HCT116 (cell line): ENCODE measurements around the gene PRMT5. TPM values are rescaled to one million over a fixed set of nuclear protein-coding genes. Genes with fewer than 3 reads are reported as not detected.

Source experiments
- ATAC-seq: fragments of 200-7000 bp; cut with Tn5 transposase; 2 replicates; pipeline ENCODE4 v1.9.1; 2020; ENCODE audit warnings: mild to moderate bottlenecking, moderate library complexity
- BruUV-seq: library from RNA; stranded (reverse); fragments of 400-500 nt; replicated peaks from 2 replicates; lab custom pipeline; 2021; lab: Mats Ljungman, UMichigan
- CTCF ChIA-PET: fragments of 300-600 bp; sonication (Branson Sonifier 250); formaldehyde crosslinking; loops from one replicate; lab custom pipeline; 2021; ENCODE audit warnings: antibody characterized with exemption; lab: Charles Lee
- POLR2A ChIA-PET: fragments of 300-600, 350-600 bp; sonication (Branson Sonifier 250); formaldehyde crosslinking; loops from one replicate; lab custom pipeline; 2021; ENCODE audit warnings: antibody characterized with exemption; lab: Charles Lee
- RAD21 ChIA-PET, 2 experiments: fragments of 300-600 bp; sonication (Branson Sonifier 250); formaldehyde crosslinking; loops; one replicate each; lab custom pipeline; 2023; ENCODE audit warnings: low total read pairs in 2 of 2; ENCODE audit not compliant: uncharacterized antibody in 2 of 2, unreplicated experiment in 2 of 2, low non-redundant PET in 1 of 2; lab: Charles Lee
- DNase-seq: peaks from one replicate; pipeline ENCODE4 v3.0.0-alpha.2; 2010; ENCODE audit warnings: low read depth, low spot score
- H2AFZ ChIP-seq: fragments of 200-600 bp; shearing (Covaris generic), sonication (generic); 2 replicates; pipeline ENCODE4 v1.6.1; 2017; ENCODE audit warnings: low read depth, mixed run types, mixed read lengths, antibody characterized with exemption, low read length; ENCODE audit not compliant: poor library complexity, severe bottlenecking
- H3K27ac ChIP-seq: 2 replicates; pipeline ENCODE4 v1.5.1; 2012; ENCODE audit warnings: low read depth, low read length
- H3K27me3 ChIP-seq: fragments of 200-600 bp; sonication (generic); 2 replicates; pipeline ENCODE4 v1.6.1; 2016; ENCODE audit warnings: mixed run types, low read length, mixed read lengths; ENCODE audit not compliant: insufficient read depth
- H3K36me3 ChIP-seq, 2 experiments: fragments of 200-500 bp in 1 of 2; fragments of 200-600 bp in 1 of 2; sonication (Bioruptor generic) in 1 of 2; sonication (generic) in 1 of 2; 2 replicates each; pipeline versions ENCODE4 v1.5.1 to v1.6.1; 2014 to 2016; ENCODE audit warnings: low read length in 2 of 2, inconsistent platforms in 1 of 2, mixed read lengths in 1 of 2, mixed run types in 1 of 2; ENCODE audit not compliant: insufficient read depth in 2 of 2, control insufficient read depth in 1 of 2
- H3K4me1 ChIP-seq, 2 experiments: fragments of 200-600 bp in 1 of 2; sonication (generic) in 1 of 2; 2 replicates each; pipeline versions ENCODE4 v1.5.1 to v1.6.1; 2012 to 2017; ENCODE audit warnings: low read length in 2 of 2, inconsistent platforms in 1 of 2, mild to moderate bottlenecking in 1 of 2, mixed read lengths in 1 of 2, mixed run types in 1 of 2, moderate library complexity in 1 of 2; ENCODE audit not compliant: insufficient read depth in 2 of 2, control insufficient read depth in 1 of 2
- H3K4me2 ChIP-seq: fragments of 200-600 bp; sonication (generic); 2 replicates; pipeline ENCODE4 v1.6.1; 2017; ENCODE audit warnings: mixed run types, low read length, mixed read lengths
- H3K4me3 ChIP-seq, 2 experiments: fragments of 200-600 bp in 1 of 2; sonication (generic) in 1 of 2; replicated peaks in 1 of 2; 2 replicates each; pipeline ENCODE4 v1.5.1; 2011 to 2016; ENCODE audit warnings: low read length in 2 of 2, control low read depth in 1 of 2, low read depth in 1 of 2, mild to moderate bottlenecking in 1 of 2, mixed read lengths in 1 of 2, mixed run types in 1 of 2
- H3K79me2 ChIP-seq: fragments of 200-600 bp; sonication (generic); 2 replicates; pipeline ENCODE4 v1.6.1; 2017; ENCODE audit warnings: mild to moderate bottlenecking, mixed run types, low read length, moderate library complexity, mixed read lengths; ENCODE audit not compliant: insufficient read depth
- H3K9ac ChIP-seq: fragments of 200-600 bp; sonication (generic); 2 replicates; pipeline ENCODE4 v1.6.1; 2016; ENCODE audit warnings: low read length, mixed read lengths
- H3K9me2 ChIP-seq: fragments of 200-600 bp; sonication (generic), shearing (Covaris generic); 2 replicates; pipeline ENCODE4 v1.6.1; 2017; ENCODE audit warnings: mixed run types, mild to moderate bottlenecking, moderate library complexity; ENCODE audit not compliant: insufficient read depth
- H3K9me3 ChIP-seq, 2 experiments: fragments of 200-500 bp in 1 of 2; fragments of 200-600 bp in 1 of 2; sonication (Bioruptor generic) in 1 of 2; sonication (generic) in 1 of 2; 2 replicates each; pipeline ENCODE4 v1.6.1; 2014 to 2017; ENCODE audit warnings: low read length in 2 of 2, mixed read lengths in 2 of 2, inconsistent platforms in 1 of 2, low read depth in 1 of 2, mild to moderate bottlenecking in 1 of 2, mixed run types in 1 of 2, moderate library complexity in 1 of 2; ENCODE audit not compliant: control insufficient read depth in 1 of 2, insufficient read depth in 1 of 2
- H4K20me1 ChIP-seq: fragments of 200-600 bp; sonication (generic), shearing (Covaris generic); 2 replicates; pipeline ENCODE4 v1.6.1; 2017; ENCODE audit warnings: mixed run types, mild to moderate bottlenecking, moderate library complexity; ENCODE audit not compliant: insufficient read depth
- ATF3 ChIP-seq: IDR thresholded peaks from 2 replicates; pipeline ENCODE4 v1.6.1; 2012
- CBX3 ChIP-seq: IDR thresholded peaks from 2 replicates; pipeline ENCODE4 v1.6.1; 2012; ENCODE audit warnings: low read depth
- CEBPB ChIP-seq: IDR thresholded peaks from 2 replicates; pipeline ENCODE4 v1.6.1; 2012; ENCODE audit warnings: low read depth
- EGR1 ChIP-seq: IDR thresholded peaks from 2 replicates; pipeline ENCODE4 v1.6.1; 2012; ENCODE audit warnings: low read depth
- ELF1 ChIP-seq: IDR thresholded peaks from 2 replicates; pipeline ENCODE4 v1.6.1; 2012; ENCODE audit warnings: low read depth, borderline replicate concordance
- EZH2phosphoT487 ChIP-seq: fragments of 200-600 bp; IDR thresholded peaks from 2 replicates; pipeline ENCODE4 v1.6.1; 2018; ENCODE audit warnings: antibody characterized with exemption, borderline replicate concordance
- FOSL1 ChIP-seq: IDR thresholded peaks from 2 replicates; pipeline ENCODE4 v1.6.1; 2012; ENCODE audit warnings: low read depth
- JUND ChIP-seq: IDR thresholded peaks from 2 replicates; pipeline ENCODE4 v1.6.1; 2012
- MAX ChIP-seq: IDR thresholded peaks from 2 replicates; pipeline ENCODE4 v1.6.1; 2012
- POLR2A ChIP-seq: IDR thresholded peaks from 2 replicates; pipeline ENCODE4 v1.7.0; 2011; ENCODE audit warnings: borderline replicate concordance; ENCODE audit not compliant: insufficient read depth, insufficient read length; ENCODE audit errors: extremely low read depth
- POLR2AphosphoS5 ChIP-seq: IDR thresholded peaks from 2 replicates; pipeline ENCODE4 v1.6.1; 2011; ENCODE audit warnings: mild to moderate bottlenecking, low read depth, low read length, moderate library complexity
- RAD21 ChIP-seq: IDR thresholded peaks from 2 replicates; pipeline ENCODE4 v1.6.1; 2012; ENCODE audit warnings: low read depth, mild to moderate bottlenecking
- SIN3A ChIP-seq: IDR thresholded peaks from 2 replicates; pipeline ENCODE4 v1.6.1; 2012; ENCODE audit warnings: low read depth
- SP1 ChIP-seq: IDR thresholded peaks from 2 replicates; pipeline ENCODE4 v1.6.1; 2012; ENCODE audit warnings: low read depth
- SRF ChIP-seq: IDR thresholded peaks from 2 replicates; pipeline ENCODE4 v1.6.1; 2012; ENCODE audit warnings: low read depth
- TCF7L2 ChIP-seq: IDR thresholded peaks from 2 replicates; pipeline ENCODE4 v1.7.0; 2011; ENCODE audit warnings: borderline replicate concordance, inconsistent platforms; ENCODE audit not compliant: insufficient read depth, insufficient read length; ENCODE audit errors: extremely low read depth
- YY1 ChIP-seq: IDR thresholded peaks from 2 replicates; pipeline ENCODE4 v1.6.1; 2011; ENCODE audit warnings: low read length, low read depth, moderate library complexity, mild to moderate bottlenecking; ENCODE audit not compliant: insufficient replicate concordance; ENCODE audit errors: extremely low read depth
- ZFX ChIP-seq: fragments of 450-650 bp; IDR thresholded peaks from 2 replicates; pipeline ENCODE4 v1.6.1; 2017
- intact Hi-C: fragments of 100-400 bp; cut with micrococcal nuclease; formaldehyde crosslinking; loops from 2 replicates; pipeline ENCODE4 v1.10.0; 2022
- total RNA-seq: library from RNA; stranded (reverse); gene quantifications from one replicate; pipeline ENCODE4 v1.2.1, GENCODE V29; 2021; ENCODE audit not compliant: unreplicated experiment

The PRMT5 gene
- total RNA-seq, 1 experiment from 2014 or later: 186 TPM

GRCh38 chr14:22977684-22978486 lies 48.7 kb upstream of the PRMT5 start:
- Histone ChIP-seq H3K9ac (peak overlapping the region; percentile 90), H3K27ac (peak overlapping the region; percentile 95), H3K79me2 (peaks cover 53% of the 10 kb centered on the region), H3K4me3 (peak overlapping the region in 1 of 2 experiments; percentile 38; a peak in 3 of 4 replicates), H3K9me2 (no peaks in the 10 kb centered on the region), H4K20me1 (no peaks in the 10 kb centered on the region), H3K9me3 (no peaks in the 10 kb centered on the region), H3K4me2 (peak overlapping the region; percentile 97), H2AFZ (no peak overlapping the region), H3K27me3 (no peaks in the 10 kb centered on the region), H3K36me3 (peaks cover 2 to 26% of the 10 kb centered on the region in 2 experiments; a peak in 2 of 4 replicates), H3K4me1 (peaks cover 58 to 59% of the 10 kb centered on the region in 2 experiments)
- ATAC-seq (peak; percentile 39), DNase-seq (no peak)
- TF ChIP-seq ATF3 (no peak), POLR2AphosphoS5 (no peak; the same call in 1 of the 2 replicates), JUND (no peak), FOSL1 (no peak), MAX (no peak), RAD21 (no peak), POLR2A (no peak), SIN3A (no peak), SRF (no peak), ZFX (no peak), EZH2phosphoT487 (no peak), TCF7L2 (no peak), YY1 (no peak), SP1 (no peak), CBX3 (no peak), ELF1 (no peak), CEBPB (no peak), EGR1 (no peak)
- intact Hi-C loops: no loop called here
- no TSS peak for BruUV-seq
- POLR2A ChIA-PET: interaction anchor here (0.6 to 2.1 kb wide), 3 partner anchors 9 to 41 kb away, joined by 3 to 12 read pairs (median 4); no protein-coding TSS in a partner anchor
- RAD21 ChIA-PET: interaction anchor here (0.6 to 1.1 kb wide), 2 partner anchors 23 to 48 kb away, joined by 4 read pairs; no protein-coding TSS in a partner anchor
- CTCF ChIA-PET: interaction anchor here (1.0 to 2.6 kb wide), 8 partner anchors 9 to 418 kb away, joined by 3 to 22 read pairs (median 8); partner anchors contain the start of gene PRMT5
